ENCODE data around the gene IGFBP2. TPM values are rescaled to one million over a fixed set of nuclear protein-coding genes. Genes with fewer than 3 reads are reported as not detected.
A peak's percentile ranks its signal among the peaks of the same experiment; 100 is the strongest.

Gene IGFBP2
- polyA plus RNA-seq, 5 donors: 89.9 to 136 (median 120) TPM

- DNase-seq: no peak
Measured at GRCh38 chr2:216680951-216681629, 47.9 kb downstream of the IGFBP2 start.

GRCh38 chr2:216681683-216682082 is 48.5 kb downstream of the IGFBP2 start:
- DNase-seq: no peak

GRCh38 chr2:216683846-216684245 is 50.6 kb downstream of the IGFBP2 start:
- peak; percentile 87 to 93 for DNase-seq

- DNase-seq: no peak
Measured at GRCh38 chr2:216685327-216685875, 52.2 kb downstream of the IGFBP2 start.

GRCh38 chr2:216687111-216687510 is 53.9 kb downstream of the IGFBP2 start:
- DNase-seq: no peak

GRCh38 chr2:216687646-216688045 is 54.4 kb downstream of the IGFBP2 start:
- no peak for DNase-seq

GRCh38 chr2:216688731-216689340 is 55.6 kb downstream of the IGFBP2 start:
- DNase-seq: no peak

GRCh38 chr2:216689397-216689796 is 56.2 kb downstream of the IGFBP2 start:
- no peak for DNase-seq

- DNase-seq: no peak
Measured at GRCh38 chr2:216690456-216690852, 57.2 kb downstream of the IGFBP2 start.

- DNase-seq: peak; percentile 87
Measured at GRCh38 chr2:216690853-216691741, 57.9 kb downstream of the IGFBP2 start.

GRCh38 chr2:216692636-216693413 is 59.6 kb downstream of the IGFBP2 start:
- peak; percentile 85 to 87 for DNase-seq

- DNase-seq: no peak
Measured at GRCh38 chr2:216693414-216694080, 60.3 kb downstream of the IGFBP2 start.

GRCh38 chr2:216694082-216694825 is 61.0 kb downstream of the IGFBP2 start:
- peak in 1 of 2 donors; percentile 45 for DNase-seq

- DNase-seq: no peak
Measured at GRCh38 chr2:216694826-216695217, 61.6 kb downstream of the IGFBP2 start.

- DNase-seq: peak; percentile 94 to 97
Measured at GRCh38 chr2:216695401-216695821, 62.2 kb downstream of the IGFBP2 start, which contains the start of gene IGFBP5. Gene IGFBP5 (minus strand): TSS chr2:216695549. CDS start chr2:216694775, 774 bp downstream.

GRCh38 chr2:216696321-216696720 is 63.1 kb downstream of the IGFBP2 start:
- no peak for DNase-seq

GRCh38 chr2:216696751-216697560 is 63.7 kb downstream of the IGFBP2 start:
- peak in 1 of 2 donors; percentile 42 for DNase-seq

- DNase-seq: no peak
Measured at GRCh38 chr2:216698293-216698692, 65.1 kb downstream of the IGFBP2 start.

GRCh38 chr2:216698895-216699294 is 65.7 kb downstream of the IGFBP2 start:
- DNase-seq: peak in 1 of 2 donors; percentile 62

Measured in right lung (tissue), 5 donors.